Left hindlimb (tissue), 1 donor: Measurements from ENCODE around the gene CDH4.
"Not testable (repeated sequence)": the region's sequence is repeated elsewhere in the genome, so short reads cannot be mapped to it uniquely, and the experiment has no call there.

Source experiments
- DNase-seq: peaks from one replicate; pipeline ENCODE4 v3.0.0-alpha.2; 2018

CDH4 gene

DNA sequence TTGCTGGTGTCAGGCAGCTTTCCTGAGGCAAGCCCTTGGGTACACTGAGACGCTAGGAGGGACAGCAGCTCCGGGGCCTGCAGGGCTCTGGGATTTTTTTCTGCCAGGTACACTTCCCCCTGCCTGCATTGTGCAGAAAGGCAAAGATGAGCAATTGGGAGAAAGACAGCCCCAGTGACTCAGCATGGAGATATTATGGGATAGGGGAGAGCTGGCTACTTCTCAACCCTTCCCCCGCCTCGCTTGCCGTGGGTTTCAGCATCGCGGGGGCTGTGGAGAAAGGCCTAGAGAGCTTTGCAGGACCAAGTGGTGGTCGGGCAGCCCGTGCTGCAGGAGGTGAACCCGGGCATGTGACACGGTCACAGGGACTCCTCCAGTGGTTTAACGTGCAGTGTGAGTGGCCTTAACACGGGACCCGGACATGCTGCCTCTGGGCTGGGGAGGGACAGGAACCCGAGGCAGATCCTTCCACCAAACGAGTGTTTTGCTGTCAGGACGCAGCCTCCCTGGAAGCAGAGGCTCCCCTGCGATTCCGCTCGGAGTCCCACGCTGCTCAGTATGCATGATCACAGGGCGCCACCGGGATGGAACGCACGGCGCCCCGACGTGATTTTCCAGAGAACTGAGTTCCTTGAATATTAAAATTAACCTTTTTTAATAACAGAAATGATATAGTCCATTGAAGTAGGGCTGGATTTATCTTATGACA is 139.9 kb downstream of the CDH4 start:
- DNase-seq = no peak

DNA sequence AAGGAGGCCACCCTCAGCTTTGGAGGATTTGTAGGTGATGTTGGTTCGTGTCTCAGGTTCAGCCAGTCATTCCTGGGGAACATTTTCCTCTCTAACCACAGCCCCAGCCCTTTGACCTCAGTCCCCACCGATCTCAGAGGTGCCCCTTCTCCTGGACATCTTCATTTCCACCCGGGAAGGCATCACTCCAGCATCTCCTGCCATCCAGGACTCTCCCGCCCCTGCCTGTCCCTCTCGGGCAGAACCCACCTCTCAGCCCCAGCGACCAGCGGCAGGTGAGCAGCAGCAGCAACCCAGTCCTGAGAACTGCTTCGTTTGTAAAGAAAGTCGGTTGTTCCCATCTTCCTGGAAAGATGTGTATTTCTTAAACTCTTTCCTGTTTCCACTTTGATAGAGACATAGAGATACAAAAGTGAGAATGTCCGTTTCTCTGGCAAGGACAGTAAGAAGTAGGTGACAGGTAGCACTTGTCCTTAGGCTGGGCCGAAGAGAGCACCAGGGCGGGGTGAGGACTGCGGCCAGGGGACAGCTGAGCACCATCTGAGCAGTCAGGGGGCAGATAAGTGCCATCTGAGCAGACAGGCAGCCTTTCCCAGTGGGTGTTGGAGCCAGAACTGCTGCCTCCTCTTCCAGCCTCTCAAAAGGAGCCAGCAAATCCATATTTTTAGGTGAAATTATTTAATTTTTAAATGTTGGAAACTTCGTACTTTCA is 142.2 kb downstream of the CDH4 start:
- no peak for DNase-seq

DNA sequence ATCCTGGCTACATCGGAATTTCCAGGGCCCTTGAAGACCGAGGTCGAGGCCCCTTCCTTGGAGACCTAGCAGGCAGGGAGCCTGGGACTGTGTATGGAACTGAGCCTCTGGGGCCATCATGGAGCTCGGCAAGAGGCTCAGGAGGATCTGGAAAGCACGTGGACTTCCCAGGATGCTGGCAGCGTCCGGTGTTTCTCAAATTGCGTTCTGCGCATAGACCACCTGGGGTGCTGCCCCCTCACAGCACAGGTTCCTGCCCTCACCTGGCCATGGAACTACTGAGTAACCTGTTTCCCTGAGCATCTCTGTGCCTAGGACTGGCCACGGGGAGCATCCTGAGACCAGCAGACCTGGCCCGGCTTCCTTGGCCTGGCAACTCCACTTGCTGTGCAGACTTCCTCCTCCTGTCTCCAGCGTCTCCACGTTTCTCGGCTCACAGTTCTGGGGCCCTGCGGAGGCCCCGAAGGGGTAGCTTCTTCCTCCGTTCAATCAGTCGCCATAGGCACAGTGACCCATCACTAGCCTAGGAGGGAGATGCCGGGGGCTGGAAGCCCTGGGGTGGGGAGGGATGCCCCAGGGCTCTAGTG is 144.3 kb downstream of the CDH4 start:
- DNase-seq = no peak

DNA sequence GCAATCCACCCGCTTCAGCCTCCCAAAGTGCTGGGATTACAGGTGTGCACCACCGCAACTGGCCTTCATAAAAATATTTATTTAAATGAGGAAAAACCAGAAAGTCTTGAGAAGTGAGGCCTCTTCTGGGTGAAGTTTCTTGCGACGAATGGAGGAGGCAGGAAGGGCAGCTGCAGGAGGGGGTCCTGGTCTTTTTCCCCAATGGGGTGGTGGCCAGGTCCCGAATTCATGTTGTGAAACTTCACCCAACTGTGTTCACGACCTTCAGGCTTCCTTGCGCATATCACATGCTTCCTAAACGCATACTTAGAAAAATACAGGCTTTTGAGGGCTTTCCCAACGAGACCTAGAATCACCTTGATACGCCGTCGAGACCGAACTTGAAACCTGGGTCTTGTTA is 145.1 kb downstream of the CDH4 start:
- no peak for DNase-seq

DNA sequence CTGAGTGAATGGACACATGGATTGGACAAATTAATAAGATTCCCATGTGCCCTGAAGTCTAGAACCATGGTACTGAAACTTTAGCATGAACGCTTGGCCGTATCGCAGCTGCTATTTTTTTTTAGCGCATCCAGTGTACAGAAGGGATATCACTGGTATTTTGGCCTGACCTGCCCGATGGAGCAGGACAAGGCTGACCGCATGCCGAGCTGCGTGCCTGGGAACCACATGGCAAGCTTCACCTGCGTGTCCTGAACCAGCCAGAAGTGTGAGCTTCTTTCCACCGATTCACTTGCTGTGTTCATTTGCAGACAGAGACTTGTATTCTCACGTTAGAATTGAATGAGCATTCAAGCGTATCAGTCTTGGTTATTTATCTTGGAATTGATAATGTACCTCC is 145.7 kb downstream of the CDH4 start:
- no peak for DNase-seq

DNA sequence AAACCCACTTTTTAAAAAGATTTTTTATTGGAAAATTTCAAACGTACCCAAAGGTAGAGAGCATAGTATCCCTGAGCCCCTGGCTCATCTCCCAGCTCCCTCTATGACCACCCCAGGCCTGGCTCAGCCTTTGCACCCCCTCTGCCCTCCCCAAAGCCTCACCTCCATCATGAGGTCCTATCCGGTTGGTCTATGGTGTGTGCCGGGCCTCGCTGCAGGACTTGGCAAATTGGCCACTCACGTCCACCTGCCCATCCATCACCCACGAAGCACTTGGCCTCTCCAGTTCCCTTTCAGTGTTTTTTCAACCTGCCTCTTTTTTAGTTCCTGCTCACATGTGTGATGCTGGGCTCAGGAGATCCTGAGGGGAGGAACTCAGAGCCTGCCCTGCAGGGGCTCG is 147.4 kb downstream of the CDH4 start:
- no peak for DNase-seq

DNA sequence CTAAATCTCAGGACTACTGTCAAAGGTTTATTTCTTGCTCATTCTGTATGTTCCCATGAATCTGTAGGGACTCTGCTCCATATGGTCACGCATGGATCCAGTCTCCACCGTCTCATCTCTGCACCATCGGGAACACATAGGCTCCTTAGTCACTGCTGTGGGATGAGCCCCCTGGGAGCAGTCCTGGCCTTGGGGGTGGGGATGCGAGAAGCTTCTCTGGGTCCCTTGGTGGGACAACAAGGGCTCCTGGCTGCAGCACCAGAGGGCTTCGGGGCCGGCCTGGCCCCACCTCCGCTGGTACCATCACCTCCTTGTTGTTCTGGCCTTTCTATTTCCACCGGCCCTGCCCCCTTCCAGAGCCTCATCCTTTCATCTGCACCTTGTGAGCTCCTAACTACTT is 148.4 kb downstream of the CDH4 start:
- DNase-seq = no peak

DNA sequence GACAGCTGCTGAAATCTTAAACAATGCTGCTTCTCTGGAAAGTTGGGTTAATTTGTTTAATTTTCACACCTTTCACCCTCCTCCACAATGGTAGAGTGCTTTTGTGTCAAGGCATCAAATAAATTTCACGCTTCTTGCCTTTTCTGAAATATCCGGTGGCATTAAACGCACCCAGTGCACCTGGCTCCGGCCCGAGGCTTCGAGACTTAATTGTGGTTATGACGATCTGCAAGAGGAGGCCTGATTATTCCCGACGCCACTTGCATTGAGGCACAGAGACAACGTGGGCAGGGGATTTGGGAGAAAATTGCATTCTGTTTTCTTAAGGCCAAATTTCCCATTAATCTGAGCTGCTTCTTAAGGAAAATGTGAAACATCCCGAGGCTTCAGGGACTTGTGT is 152.2 kb downstream of the CDH4 start:
- no peak for DNase-seq

DNA sequence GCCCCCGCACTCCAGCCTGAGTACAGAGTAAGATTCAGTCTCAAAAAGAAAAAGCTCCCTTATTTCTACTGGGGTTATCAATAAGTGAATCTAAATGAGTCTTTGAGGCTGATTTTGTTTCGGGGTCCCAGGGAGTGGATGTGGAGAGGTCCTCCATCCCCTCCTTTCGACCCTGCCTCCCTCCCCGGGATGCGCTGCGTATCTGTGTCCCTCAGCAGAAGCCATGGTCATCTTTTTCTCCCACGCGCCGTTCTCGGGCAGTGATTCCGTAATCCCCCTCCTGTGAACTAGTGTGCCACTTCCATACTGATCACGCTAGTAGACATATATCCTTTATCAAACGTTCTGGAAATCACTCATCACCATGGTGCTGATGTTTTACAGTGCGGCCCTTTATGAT is 152.9 kb downstream of the CDH4 start:
- no peak for DNase-seq

DNA sequence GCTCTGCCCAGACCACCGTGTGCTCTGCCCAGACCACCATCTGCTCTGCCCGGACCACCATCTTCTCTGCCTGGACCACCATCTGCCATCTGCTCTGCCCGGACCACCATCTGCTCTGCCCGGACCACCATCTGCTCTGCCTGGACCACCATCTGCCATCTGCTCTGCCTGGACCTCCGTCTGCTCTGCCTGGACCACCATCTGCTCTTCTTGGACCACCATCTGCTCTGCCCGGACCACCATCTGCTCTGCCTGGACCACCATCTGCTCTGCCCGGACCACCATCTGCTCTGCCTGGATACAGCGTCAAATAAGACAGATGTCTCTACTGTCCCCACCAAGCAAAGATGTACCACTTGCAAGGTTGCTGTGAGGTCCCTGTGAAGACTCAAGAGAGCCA is 154.7 kb downstream of the CDH4 start:
- not testable (repeated sequence) for DNase-seq

DNA sequence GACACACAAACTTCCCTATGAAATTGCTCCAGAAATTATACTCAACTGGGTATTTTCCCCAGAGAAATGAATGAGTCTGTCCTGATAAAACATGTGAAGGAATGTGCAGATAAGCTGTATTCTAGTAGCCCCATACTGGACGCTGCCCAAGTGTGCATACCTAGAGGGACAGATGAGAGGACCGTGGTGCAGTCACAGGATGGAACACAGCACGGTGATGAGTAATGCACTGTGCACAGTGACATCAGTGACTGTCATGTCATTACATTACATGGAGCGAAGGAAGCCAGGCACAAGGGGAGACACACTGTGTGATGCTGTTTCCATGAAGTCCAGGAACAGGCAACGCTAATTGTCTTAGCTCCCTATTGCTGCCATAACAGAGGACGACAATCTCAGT is 155.5 kb downstream of the CDH4 start:
- no peak for DNase-seq

DNA sequence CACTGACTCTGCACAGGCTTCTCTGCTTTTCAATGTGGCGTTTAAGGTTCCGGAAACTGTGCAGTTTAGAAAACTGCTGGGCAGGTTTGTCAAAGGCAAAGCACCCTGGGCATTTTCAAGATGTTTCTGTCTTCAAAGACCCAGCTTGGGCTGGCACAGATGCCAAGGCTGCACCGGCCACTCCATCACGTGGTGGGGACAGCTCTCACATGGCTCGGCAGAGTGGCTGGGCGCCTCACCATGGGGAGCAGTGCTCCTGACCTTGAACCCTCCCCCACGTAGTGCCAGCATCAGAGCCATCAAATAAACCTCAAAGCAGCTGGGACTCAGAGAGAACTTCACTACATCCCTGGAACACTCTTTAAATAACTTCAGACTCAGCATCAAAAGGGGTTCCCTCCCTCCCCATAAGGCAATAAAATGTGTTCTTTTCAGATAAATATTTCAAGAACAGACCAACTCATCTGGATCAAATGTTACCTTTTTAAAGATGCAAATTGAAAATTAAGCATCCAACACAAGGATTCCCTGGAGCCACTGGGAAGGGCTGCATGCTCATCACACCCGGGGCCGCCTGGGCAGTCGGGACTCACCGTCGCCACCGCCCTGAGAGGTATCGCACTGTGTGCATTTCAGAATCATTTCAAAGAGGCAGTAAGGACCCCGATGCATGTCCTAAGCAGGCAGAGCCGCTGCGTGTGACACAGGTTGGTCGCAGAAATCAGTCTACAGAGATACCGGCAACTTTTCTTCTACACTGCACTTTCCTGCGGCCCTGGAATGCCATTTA is 157.1 kb downstream of the CDH4 start:
- DNase-seq = no peak

DNA sequence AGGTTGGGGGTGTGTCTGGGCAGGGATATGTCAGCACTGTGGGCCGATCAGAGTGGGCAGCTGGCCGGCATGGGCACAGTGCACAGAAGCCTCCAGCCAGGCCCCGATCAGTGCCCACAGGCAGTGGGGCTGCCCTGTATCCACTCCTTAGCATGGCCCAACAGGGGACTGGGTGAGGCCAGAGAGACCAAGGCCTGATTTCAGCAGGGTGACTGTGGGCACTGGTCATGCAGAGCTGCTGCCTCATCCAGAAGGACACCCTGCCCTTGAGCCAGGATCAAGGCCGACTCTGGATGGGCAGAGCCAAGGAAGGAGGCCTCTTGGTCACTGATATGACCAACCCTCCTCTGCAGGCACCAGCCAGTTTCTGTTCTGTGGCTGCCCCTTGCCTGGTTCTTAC is 159.7 kb downstream of the CDH4 start:
- DNase-seq = no peak

DNA sequence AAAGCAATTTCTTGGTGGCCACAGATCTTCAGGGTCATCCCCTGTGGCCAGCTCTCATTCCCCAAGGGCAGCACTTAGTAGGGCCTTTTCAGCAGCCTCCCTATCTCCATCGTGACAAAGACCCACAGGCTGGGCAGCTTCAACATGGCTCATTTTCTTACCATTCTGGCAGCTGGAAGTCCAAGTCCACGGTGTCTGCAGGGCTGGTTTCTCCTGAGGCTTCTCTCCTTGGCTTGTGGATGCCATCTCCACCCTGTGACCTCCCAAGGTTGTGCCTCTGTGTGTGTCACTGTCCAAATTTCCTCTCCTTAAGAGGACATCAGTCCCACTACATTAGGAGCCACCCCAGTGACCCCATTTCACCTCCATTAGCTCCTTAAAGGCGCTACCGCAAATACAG is 161.7 kb downstream of the CDH4 start:
- no peak for DNase-seq

DNA sequence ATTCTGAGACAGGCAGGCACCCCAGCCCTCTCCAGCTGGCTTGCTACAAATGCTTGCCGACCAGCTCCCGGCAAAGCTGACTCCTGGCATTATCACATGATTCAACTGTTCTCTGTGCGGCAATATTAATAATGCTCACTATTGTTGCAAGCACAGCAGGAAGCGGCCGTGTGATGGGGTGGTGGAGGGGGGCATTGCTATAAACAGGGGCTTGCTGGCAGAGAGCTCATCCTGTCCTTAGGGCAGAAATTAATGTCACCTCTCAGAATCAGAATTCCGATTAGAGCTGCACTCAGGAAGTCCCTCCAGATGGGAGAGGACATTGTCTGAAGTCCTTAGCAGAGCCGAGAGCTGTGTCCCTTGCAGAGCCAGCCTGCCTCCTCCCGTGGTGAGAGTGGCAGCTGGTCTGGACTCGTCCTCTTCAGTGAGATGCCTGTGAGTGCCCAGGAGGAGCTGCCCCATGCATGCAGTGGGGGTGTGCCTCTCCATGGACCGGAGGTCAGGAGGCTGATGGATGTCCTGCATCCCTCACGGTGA is 162.5 kb downstream of the CDH4 start:
- no peak for DNase-seq

DNA sequence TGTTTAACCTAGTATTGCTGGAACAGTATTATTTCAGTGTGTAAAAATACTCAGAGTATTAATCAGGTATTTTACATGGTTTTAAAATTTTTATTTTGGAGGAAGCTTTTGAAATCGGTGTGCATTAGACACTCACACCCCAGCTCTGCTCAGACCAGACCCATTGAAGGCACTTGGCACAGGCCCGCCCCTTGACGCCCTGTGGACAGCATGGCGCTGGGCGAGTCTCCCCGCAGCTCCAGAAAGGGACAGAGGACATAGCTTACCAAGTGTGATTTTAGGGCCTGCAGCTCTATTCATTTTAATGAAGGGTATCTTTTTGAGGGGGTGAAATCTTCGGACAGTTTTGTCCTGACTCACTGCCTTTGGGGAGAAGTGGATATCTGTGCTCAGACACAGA is 164.5 kb downstream of the CDH4 start:
- no peak for DNase-seq

DNA sequence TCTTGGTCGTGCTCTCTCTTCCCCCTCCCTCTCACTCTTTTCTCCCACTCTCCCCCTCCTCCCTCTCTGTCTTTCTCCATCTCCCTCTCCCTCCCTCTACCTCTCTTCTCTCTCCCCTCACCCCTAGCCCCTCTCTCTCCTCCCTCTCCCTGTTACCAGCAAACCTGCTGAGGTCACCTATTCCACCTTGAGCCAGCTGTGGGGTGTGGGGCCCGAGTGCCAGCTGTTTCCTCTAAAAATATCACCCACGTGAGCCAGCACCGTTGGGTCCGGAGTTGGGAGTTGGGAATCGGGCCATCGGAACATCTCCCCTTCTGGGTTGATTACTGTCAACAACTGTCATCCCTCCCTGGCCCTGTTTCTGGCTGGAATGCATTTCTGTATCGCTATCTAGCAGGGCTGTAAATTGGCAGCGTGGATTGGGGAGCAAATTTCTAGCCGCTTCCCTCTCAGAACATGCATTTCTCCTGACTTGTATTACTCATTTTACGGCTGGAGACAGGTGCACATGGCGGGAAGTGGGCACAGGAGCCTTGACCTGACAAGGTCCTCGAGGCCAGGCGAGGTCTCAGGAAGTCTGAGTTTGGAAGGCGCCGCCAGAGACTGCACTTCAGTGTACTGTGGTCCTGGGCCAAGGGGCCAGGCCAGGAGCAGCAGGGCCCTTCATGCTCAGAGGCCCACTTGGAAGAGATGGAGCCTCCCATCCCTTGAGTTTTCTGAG is 165.3 kb downstream of the CDH4 start:
- DNase-seq = no peak

DNA sequence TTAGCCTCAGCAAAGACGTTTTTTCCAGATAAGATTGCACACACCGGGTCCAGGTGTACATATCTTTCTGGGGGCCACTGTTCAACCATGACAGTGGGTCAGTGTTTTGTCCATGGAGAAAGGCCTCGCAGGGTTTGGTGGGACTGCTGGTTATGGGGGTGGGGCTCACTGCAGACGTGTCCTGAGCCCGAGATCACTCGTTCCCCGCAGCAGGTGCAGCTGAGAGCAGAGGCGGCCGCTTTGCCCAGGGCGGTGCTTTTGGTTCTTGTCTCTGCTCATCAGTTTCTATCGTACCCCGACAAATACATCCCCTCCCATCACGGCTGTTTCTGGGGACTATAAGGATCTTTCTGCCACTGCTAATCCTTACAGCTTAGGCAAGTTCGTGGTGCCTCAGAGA is 166.9 kb downstream of the CDH4 start:
- DNase-seq = no peak

DNA sequence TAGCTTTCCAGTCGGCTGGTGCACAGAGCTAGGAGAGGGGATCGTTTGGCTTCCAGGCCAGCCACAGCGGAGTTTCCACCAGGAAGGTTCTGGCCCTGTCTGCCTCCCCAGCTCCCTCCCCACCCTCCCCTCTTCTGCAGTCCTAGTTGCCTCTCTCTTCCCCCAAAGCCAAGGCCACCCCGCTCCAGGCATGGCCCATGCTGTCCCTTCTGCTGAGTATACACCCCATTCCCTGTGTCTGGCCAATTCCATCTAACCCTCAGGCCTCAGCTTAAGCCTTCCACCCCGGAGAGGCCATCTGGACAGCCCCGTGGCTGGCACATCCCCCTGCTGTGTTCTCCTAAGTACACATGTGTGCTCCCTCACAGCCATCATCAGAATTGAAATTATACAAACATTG is 167.4 kb downstream of the CDH4 start:
- DNase-seq = no peak

DNA sequence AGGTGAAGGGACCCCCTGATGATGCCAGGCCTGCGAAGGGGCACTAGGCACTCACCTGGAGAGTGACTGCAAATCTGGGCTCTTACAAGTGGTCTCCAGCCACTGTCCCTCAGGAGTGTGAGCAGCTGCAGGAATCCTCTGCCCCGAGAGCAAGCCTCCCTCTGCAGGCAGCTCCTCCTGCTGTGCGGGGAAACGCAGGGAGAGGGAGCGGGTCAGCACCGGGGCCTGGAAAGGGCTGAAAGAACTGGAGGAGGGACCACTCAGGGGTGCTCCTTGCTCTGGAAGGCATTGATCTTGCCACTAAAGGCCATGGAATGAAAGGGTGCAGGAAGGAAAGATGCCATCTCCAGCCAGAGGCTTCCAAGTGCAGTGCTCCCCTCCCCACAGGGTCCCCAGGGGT is 168.0 kb downstream of the CDH4 start:
- no peak for DNase-seq

DNA sequence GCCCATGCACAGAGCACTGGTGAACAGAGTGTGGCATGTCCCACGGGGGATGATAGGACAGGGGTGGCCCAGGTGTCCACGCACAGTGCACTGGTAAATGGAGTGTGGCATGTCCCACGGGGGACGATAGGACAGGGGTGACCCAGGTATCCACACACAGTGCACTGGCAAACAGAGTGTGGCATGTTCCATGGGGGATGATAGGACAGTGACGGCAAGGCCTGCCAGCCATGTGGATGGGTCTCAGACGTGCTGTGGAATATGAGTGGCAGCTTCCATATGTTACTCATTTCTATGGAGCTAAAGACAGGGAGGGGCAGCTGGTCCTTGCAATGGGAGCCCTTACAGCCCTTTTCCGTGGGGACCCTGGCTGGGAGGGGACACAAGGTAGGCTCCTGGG is 168.7 kb downstream of the CDH4 start:
- DNase-seq = no peak

DNA sequence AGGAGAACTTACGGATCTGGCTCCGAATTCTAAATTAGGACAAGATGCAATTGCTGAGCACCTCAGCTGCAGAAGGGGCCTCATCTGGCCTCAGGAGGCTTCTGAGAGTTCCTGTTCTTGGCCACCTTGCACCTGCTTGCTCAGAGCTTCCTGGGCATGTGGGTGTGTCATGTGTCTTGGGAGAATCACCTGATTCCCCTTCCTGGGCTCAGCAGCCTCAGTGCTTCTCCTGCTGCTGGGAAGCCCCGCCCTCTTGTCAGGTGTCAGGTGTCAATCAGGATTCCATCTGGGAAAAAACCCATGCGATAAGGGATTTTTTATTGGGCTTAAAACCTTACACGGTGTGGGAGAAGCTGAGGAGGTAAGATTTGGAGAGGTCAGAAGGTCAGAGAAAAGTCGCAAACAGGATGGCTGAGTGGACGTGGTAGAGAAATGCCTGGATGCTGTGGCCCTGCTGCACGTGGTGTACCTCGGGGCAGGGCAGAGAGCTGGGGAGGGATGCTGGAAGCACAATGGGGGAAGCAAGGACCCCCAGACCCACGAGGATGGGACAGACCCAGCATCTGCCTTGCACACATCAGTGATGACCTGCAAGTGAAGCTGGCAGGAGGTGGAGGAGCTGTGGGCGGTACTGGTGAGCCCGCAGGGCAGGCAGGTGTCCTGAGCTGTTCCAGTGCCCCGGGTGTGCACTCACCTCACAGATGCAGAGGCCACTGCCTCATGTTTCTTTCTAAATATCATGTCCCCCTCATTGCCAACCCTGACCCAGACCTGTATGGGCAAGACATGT is 170.8 kb downstream of the CDH4 start:
- DNase-seq = no peak
